Coronary artery (tissue), 2 donors: ENCODE results near the gene RCOR1.

Source experiments
- DNase-seq: peaks from one replicate; pipeline ENCODE4 v3.0.0-alpha.2; 2017; ENCODE audit warnings: low spot score
- H3K27ac ChIP-seq, 2 donors: fragments of 200-600 bp; sonication (generic); one replicate each; pipeline ENCODE4 v1.5.1; 2016 to 2019
- H3K4me3 ChIP-seq: fragments of 200-600 bp; sonication (generic); 2 replicates; pipeline ENCODE4 v1.5.1; 2016; ENCODE audit warnings: mild to moderate bottlenecking, moderate library complexity
- CTCF ChIP-seq: fragments of 200-600 bp; sonication (generic); IDR thresholded peaks from one replicate; pipeline ENCODE4 v1.5.1; 2019; ENCODE audit warnings: antibody characterized with exemption

Gene RCOR1

DNA sequence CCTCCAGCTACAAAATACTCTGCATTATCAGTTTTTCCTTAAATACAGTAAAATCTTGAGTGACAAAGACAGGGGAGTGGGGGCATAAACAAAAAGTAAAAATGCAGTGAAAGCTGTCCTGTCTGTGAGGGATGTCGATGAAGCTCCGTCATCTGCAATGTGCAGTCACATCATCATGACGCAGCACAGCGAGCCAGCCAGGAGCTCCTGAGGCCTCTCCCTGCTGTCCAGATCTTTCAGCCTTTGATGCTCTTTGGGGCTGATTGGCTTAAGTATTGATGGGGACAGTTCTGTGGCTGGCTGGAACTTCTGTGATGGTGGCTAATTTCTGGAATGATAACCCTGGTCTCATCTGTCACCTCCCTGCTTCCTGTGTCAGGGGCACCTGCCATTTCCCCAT, 130.2 kb downstream of the RCOR1 start:
- H3K4me3 ChIP-seq, result no peak overlapping the region
- DNase-seq, result no peak
- TF ChIP-seq CTCF, result no peak
- no peak overlapping the region for H3K27ac ChIP-seq

DNA sequence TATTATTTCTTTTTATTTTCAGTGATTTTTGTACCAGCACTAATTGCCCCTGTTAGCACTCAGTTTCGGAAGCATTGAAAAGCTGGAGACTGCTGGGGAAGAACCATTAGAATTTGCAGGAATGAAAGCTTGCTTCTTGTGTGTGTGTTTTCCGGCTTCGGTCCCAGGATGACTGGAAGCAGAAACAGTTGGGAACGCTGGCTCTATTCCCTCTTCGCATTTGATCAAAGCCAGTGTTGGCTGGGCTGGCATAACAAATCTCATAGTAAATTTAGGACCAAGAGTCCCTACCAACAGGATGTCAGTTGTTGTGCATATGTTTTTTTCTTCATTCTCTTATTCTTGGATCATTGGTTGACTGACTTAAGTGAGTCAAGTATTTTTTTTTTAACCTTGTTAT, 131.2 kb downstream of the RCOR1 start:
- no peak for DNase-seq
- Histone ChIP-seq H3K4me3 (no peak overlapping the region), H3K27ac (no peak overlapping the region)
- no peak for TF ChIP-seq CTCF

DNA sequence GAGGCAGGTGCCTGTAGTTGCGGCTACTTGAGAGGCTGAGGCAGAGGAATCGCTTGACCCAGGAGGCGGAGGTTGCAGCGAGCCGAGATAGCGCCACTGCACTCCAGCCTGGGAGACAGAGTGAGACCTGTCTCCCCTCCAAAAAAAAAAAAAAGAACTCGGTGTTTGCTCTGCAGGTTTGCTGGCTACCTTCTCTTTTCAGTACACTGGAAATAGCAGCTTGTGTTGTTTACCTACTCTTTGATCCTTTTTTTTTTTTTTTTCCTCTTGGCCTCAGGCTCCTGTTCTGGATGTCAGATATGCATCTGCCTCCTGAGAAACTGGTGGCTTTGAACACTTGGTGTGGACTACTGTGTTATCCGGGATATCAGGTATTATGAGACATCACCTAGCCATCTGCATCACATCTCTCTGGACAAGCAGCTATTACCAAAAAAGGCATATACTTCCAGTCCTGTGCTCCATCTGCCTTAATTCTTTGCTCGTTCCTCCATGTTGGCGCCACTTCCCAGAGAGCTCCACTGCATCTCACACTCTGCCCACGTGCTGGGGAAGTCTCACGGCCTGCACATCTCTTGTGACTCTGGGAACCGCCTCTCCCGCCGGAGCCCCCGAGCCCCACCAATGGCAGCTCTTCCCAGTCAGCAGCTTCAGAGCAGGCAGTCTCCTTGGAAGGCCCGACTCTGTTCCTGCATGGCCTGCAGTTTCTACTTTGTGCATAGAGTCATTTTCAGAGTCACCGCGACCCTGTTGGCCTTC, 133.9 kb downstream of the RCOR1 start:
- no peak for DNase-seq
- no peak for TF ChIP-seq CTCF
- Histone ChIP-seq H3K4me3 (no peak overlapping the region), H3K27ac (no peak overlapping the region)

- Histone ChIP-seq H3K27ac (no peak overlapping the region), H3K4me3 (no peak overlapping the region)
- TF ChIP-seq CTCF, result no peak
- DNase-seq, result no peak
Observed at GRCh38 chr14:102727336-102728095, 135.1 kb downstream of the RCOR1 start.

DNA sequence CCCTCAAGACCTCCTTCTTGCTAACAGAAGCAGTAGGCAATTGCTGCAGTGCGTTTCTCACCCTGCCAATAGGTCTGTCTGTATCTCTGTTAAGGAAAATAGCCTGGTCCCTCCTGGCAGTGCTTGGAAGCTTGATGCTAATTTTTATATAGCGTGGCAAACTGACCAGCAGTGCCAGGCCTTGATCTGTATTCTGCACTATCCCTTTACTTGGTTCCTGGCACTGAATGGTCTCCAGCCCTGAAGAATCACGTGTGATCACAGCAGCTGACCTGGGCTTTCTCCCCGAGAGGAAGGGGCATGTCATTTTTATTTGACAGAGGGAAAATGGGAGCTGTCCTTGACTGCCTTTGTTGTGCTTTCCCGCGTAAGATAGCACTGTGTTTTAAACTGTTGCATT, 136.1 kb downstream of the RCOR1 start:
- no peak overlapping the region for H3K27ac ChIP-seq
- no peak overlapping the region for H3K4me3 ChIP-seq
- no peak for DNase-seq
- TF ChIP-seq CTCF, result no peak

DNA sequence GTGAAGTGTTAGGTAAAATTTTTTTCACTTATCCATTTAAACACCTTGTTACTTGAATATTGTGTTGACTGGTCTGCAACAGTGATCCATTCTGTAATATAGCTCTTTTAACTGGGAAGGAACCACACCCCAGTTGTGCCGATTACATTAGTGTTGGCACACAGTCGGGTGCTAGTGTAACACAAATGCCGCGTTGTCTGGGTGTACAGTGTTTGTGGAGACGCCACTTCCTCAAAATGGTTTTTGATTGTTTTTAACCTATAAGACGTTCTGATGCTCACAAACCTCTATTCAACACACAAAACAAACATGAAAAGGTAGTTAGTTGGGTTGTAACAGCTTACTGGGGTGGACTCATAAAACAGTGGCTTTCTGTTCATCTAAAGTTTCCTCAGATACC, 136.8 kb downstream of the RCOR1 start:
- no peak for DNase-seq
- no peak for TF ChIP-seq CTCF
- Histone ChIP-seq H3K27ac (no peak overlapping the region), H3K4me3 (no peak overlapping the region)

GRCh38 chr14:102729825-102730224, 137.4 kb downstream of the RCOR1 start:
- Histone ChIP-seq H3K4me3 (no peak overlapping the region), H3K27ac (no peak overlapping the region)
- DNase-seq, result no peak
- no peak for TF ChIP-seq CTCF
